B cell (primary cell): ENCODE data around the gene PDILT. TPM values are rescaled to one million over a fixed set of nuclear protein-coding genes. Genes with fewer than 3 reads are reported as not detected.

Source experiments
- ATAC-seq: fragments of 200-7000 bp; cut with Tn5 transposase; one replicate; pipeline ENCODE4 v1.10.0; 2021; ENCODE audit warnings: low read depth, mild to moderate bottlenecking, moderate number of reproducible peaks, moderate library complexity
- CTCF ChIA-PET: fragments of 350-600 bp; sonication (Branson Sonifier 250); formaldehyde crosslinking; loops from one replicate; lab custom pipeline; 2021; ENCODE audit warnings: antibody characterized with exemption, inconsistent platforms; lab: Charles Lee
- POLR2A ChIA-PET: fragments of 350-600 bp; sonication (Branson Sonifier 250); formaldehyde crosslinking; loops from one replicate; lab custom pipeline; 2021; ENCODE audit warnings: antibody characterized with exemption; lab: Charles Lee
- DNase-seq: peaks from one replicate; pipeline ENCODE4 v3.0.0; 2013
- H2AFZ ChIP-seq: 2 replicates; pipeline ENCODE4 v1.6.1; 2012; ENCODE audit warnings: mild to moderate bottlenecking, low read depth, low read length; ENCODE audit not compliant: insufficient read depth, poor library complexity, severe bottlenecking
- H3K27ac ChIP-seq, 2 donors: 1 replicate in 1 of 2; 2 replicates in 1 of 2; pipeline ENCODE4 v1.5.1; 2012 to 2013; ENCODE audit warnings: low read length in 2 of 2, mild to moderate bottlenecking in 2 of 2, moderate library complexity in 1 of 2
- H3K27me3 ChIP-seq, 4 experiments: fragments of 200-600 bp in 1 of 4; sonication (generic) in 1 of 4; replicated peaks in 1 of 4; 1 replicate in 2 of 4; 2 replicates in 2 of 4; pipeline versions ENCODE4 v1.6.1 to v1.7.0; 2013 to 2016; ENCODE audit warnings: low read length in 3 of 4, mild to moderate bottlenecking in 2 of 4, mixed read lengths in 1 of 4, moderate library complexity in 1 of 4; ENCODE audit not compliant: insufficient read depth in 4 of 4, control insufficient read depth in 3 of 4; ENCODE audit errors: control extremely low read depth in 1 of 4
- H3K36me3 ChIP-seq, 2 experiments: replicated peaks in 1 of 2; 1 replicate in 1 of 2; 2 replicates in 1 of 2; pipeline versions ENCODE4 v1.6.1 to v1.7.1; 2013; ENCODE audit warnings: low read length in 1 of 2; ENCODE audit not compliant: insufficient read depth in 2 of 2, control insufficient read depth in 1 of 2; ENCODE audit errors: control extremely low read depth in 1 of 2, extremely low read depth in 1 of 2
- H3K4me1 ChIP-seq, 2 donors: fragments of 200-600 bp in 1 of 2; sonication (generic) in 1 of 2; 1 replicate in 1 of 2; 2 replicates in 1 of 2; pipeline versions ENCODE4 v1.5.1 to v1.6.1; 2013 to 2017; ENCODE audit warnings: low read length in 2 of 2; ENCODE audit not compliant: control insufficient read depth in 2 of 2, insufficient read depth in 2 of 2
- H3K4me2 ChIP-seq: replicated peaks from 2 replicates; pipeline ENCODE3; 2012; ENCODE audit warnings: mild to moderate bottlenecking, low read depth, low read length; ENCODE audit not compliant: poor library complexity, severe bottlenecking
- H3K4me3 ChIP-seq, 5 experiments: fragments of 200-600 bp in 1 of 5; sonication (generic) in 1 of 5; 1 replicate in 3 of 5; 2 replicates in 2 of 5; pipeline versions ENCODE4 v1.5.1 to v1.7.0; 2011 to 2016; ENCODE audit warnings: low read length in 4 of 5, mild to moderate bottlenecking in 4 of 5, low read depth in 2 of 5, control low read depth in 1 of 5, moderate library complexity in 1 of 5; ENCODE audit not compliant: insufficient read depth in 1 of 5; ENCODE audit errors: control extremely low read depth in 1 of 5, extremely low read depth in 1 of 5
- H3K79me2 ChIP-seq: fragments of 200-600 bp; sonication (generic); one replicate; pipeline ENCODE4 v1.6.0; 2016; ENCODE audit warnings: low read length; ENCODE audit not compliant: control insufficient read depth, insufficient read depth
- H3K9ac ChIP-seq: fragments of 200-600 bp; sonication (generic); 2 replicates; pipeline ENCODE4 v1.6.1; 2017; ENCODE audit warnings: mild to moderate bottlenecking, low read length, moderate library complexity
- H3K9me3 ChIP-seq, 3 donors: one replicate each; pipeline versions ENCODE4 v1.6.1 to v1.7.1; 2013; ENCODE audit warnings: low read length in 2 of 3; ENCODE audit not compliant: control insufficient read depth in 2 of 3, insufficient read depth in 1 of 3; ENCODE audit errors: control extremely low read depth in 1 of 3
- H4K20me1 ChIP-seq: 2 replicates; pipeline ENCODE4 v1.6.0; 2012; ENCODE audit warnings: mild to moderate bottlenecking, low read length; ENCODE audit not compliant: insufficient read depth, control insufficient read depth, poor library complexity, severe bottlenecking
- H3K27ac Mint-ChIP-seq: one replicate; pipeline ENCODE4 v1.8.0; 2021; ENCODE audit warnings: mixed read lengths
- H3K27me3 Mint-ChIP-seq: one replicate; pipeline ENCODE4 v1.8.0; 2021; ENCODE audit warnings: mixed read lengths
- H3K4me1 Mint-ChIP-seq: one replicate; pipeline ENCODE4 v1.8.0; 2021; ENCODE audit warnings: mixed read lengths
- H3K4me3 Mint-ChIP-seq: one replicate; pipeline ENCODE4 v1.8.0; 2021; ENCODE audit warnings: mixed read lengths
- H3K9me3 Mint-ChIP-seq: one replicate; pipeline ENCODE4 v1.8.0; 2022; ENCODE audit warnings: mixed read lengths; ENCODE audit not compliant: insufficient read depth
- EZH2 ChIP-seq: IDR thresholded peaks from 2 replicates; pipeline ENCODE4 v1.6.1; 2012; ENCODE audit warnings: borderline replicate concordance, low read depth, mild to moderate bottlenecking, moderate library complexity, low read length; ENCODE audit not compliant: insufficient read depth, poor library complexity, severe bottlenecking
- WGBS: methylation state at CpG from one replicate; pipeline ENCODE4 v1.1.5; 2013; ENCODE audit warnings: missing lambda C conversion rate; ENCODE audit not compliant: insufficient coverage; 5-methylcytosine and 5-hydroxymethylcytosine counted together
- intact Hi-C: fragments of 100-400 bp; cut with micrococcal nuclease; formaldehyde crosslinking; loops from one replicate; pipeline ENCODE4 v1.10.0; 2022
- polyA plus RNA-seq: library from polyadenylated mRNA; depleted of rRNA; stranded (reverse); fragments of >200 nt; gene quantifications from 2 replicates; pipeline ENCODE4 v1.2.3, GENCODE V29; 2012
- total RNA-seq, 2 donors: library from RNA; stranded (reverse); fragments of 120-200 nt in 1 of 2; gene quantifications; 1 replicate in 1 of 2; 2 replicates in 1 of 2; pipeline versions ENCODE4 v1.2.3 to v1.2.4, GENCODE V29; 2013 to 2022
- TF ChIP-seq, protein P1 (sequence below): fragments of 200-600 bp; IDR thresholded peaks from one replicate; pipeline ENCODE4 v1.8.0; 2022; ENCODE audit warnings: antibody characterized with exemption, mild to moderate bottlenecking

The PDILT gene
- total and polyA plus RNA-seq, 2 donors (not counting 1 experiment from before 2014, with no cell fraction given) = not detected

DNA sequence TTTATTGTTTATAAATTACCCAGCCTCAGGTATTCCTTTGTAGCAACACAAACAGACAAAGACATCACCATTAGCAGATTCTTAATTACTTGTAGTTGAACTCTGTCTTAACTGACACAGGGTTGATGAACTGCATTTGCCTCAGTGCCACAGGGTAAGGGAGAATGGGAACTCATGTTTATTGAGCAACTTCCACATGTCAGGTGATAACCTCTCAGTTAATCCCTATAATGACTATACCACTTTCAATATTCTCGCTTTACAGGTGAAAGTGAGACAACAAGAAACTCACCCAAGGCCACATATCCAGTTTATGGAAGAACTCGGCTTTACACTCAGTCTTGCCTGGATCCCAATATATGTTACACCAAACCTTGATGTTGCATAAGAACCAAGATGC lies 8.6 kb downstream of the PDILT start:
- Histone ChIP-seq H3K36me3 (no peaks in the 10 kb centered on the region), H3K79me2 (no peaks in the 10 kb centered on the region), H3K9ac (no peak overlapping the region), H3K27me3 (no peaks in the 10 kb centered on the region), H3K4me2 (no peak overlapping the region), H3K4me1 (no peaks in the 10 kb centered on the region), H4K20me1 (no peaks in the 10 kb centered on the region), H2AFZ (no peak overlapping the region), H3K4me3 (no peak overlapping the region), H3K9me3 (no peaks in the 10 kb centered on the region), H3K27ac (no peak overlapping the region)
- no peak for TF ChIP-seq EZH2
- TF ChIP-seq, protein P1, sequence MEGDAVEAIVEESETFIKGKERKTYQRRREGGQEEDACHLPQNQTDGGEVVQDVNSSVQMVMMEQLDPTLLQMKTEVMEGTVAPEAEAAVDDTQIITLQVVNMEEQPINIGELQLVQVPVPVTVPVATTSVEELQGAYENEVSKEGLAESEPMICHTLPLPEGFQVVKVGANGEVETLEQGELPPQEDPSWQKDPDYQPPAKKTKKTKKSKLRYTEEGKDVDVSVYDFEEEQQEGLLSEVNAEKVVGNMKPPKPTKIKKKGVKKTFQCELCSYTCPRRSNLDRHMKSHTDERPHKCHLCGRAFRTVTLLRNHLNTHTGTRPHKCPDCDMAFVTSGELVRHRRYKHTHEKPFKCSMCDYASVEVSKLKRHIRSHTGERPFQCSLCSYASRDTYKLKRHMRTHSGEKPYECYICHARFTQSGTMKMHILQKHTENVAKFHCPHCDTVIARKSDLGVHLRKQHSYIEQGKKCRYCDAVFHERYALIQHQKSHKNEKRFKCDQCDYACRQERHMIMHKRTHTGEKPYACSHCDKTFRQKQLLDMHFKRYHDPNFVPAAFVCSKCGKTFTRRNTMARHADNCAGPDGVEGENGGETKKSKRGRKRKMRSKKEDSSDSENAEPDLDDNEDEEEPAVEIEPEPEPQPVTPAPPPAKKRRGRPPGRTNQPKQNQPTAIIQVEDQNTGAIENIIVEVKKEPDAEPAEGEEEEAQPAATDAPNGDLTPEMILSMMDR = no peak
- DNase-seq (no peak), ATAC-seq (no peak)
- intact Hi-C loops = no loop called here
- Mint-ChIP-seq H3K9me3 (no peaks in the 10 kb centered on the region), H3K4me1 (no peaks in the 10 kb centered on the region), H3K27me3 (no peaks in the 10 kb centered on the region), H3K27ac (no peak overlapping the region), H3K4me3 (no peak overlapping the region)
- ChIA-PET CTCF (interaction anchor here (4.4 kb wide), 1 partner anchor 11 kb away, joined by 30 read pairs; no protein-coding TSS in a partner anchor), POLR2A (no interaction called here)
- whole genome bisulfite sequencing = 80% methylated on average over 1 of the region's 2 CpGs

DNA sequence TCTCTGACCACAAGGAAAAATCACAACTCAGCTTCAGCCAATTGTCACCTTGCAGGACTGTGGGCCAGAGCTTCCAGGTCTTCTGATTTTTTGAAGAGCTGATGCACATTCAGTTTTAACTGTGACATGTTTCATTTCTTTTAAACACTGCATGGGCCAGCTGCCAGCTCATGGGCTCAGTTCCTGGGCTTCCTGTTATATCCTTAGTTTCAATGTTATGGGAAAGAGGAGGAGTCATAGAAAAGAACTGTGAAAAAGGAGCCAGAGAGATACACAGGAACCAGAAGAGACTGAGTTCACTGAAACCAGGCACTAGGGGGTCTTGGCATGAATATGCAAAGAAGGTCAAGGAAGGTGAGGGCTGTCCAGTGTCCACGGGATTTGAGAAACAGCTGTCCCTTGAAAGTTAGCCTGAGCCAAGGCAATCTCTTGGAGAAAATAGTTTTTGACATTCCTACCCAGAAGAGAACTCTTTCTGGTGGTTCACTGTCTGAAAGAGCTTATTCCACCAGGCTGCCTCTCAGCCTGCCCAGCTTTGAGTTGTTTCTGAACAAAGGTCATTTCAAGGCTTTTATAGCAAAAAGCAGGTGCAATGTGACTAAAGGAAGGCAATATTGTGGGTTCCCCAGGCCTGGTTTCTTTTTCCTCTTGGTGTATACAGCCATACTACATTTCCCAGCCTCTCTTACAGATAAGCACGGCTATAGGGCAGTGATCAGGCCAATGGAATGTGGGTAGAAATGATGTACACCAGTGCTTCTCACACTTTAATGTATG lies 10.5 kb downstream of the PDILT start:
- POLR2A ChIA-PET = no interaction called here

More for the DNA sequence above, 10.5 kb downstream of the PDILT start:
- intact Hi-C loops = no loop called here
- no peaks in the 10 kb centered on the region for H4K20me1 ChIP-seq
- H3K4me2 ChIP-seq = no peak overlapping the region
- H3K4me1 ChIP-seq = no peaks in the 10 kb centered on the region
- TF ChIP-seq EZH2 = no peak
- TF ChIP-seq, protein P1 = no peak
- Mint-ChIP-seq H3K4me3 (no peak overlapping the region), H3K27me3 (no peaks in the 10 kb centered on the region), H3K4me1 (no peaks in the 10 kb centered on the region), H3K9me3 (no peaks in the 10 kb centered on the region), H3K27ac (no peak overlapping the region)
- CTCF ChIA-PET = interaction anchor here (4.4 kb wide), 1 partner anchor 9 kb away, joined by 30 read pairs; no protein-coding TSS in a partner anchor
- H2AFZ ChIP-seq = no peak overlapping the region
- no peaks in the 10 kb centered on the region for H3K9me3 ChIP-seq
- WGBS = 57% methylated on average over 1 of the region's 2 CpGs
- no peak overlapping the region for H3K9ac ChIP-seq
- no peaks in the 10 kb centered on the region for H3K36me3 ChIP-seq
- H3K79me2 ChIP-seq = no peaks in the 10 kb centered on the region
- no peak overlapping the region for H3K27ac ChIP-seq
- DNase-seq (no peak), ATAC-seq (no peak)
- no peak overlapping the region for H3K4me3 ChIP-seq
- no peaks in the 10 kb centered on the region for H3K27me3 ChIP-seq
